IPS-15b (cell line): ENCODE results near the gene PRR36.

ENCODE experiments used
- H3K27me3 ChIP-seq: one replicate; pipeline ENCODE4 v1.6.1; 2013; ENCODE audit warnings: low read length; ENCODE audit not compliant: control insufficient read depth, insufficient read depth
- H3K36me3 ChIP-seq: one replicate; pipeline ENCODE4 v1.6.1; 2013; ENCODE audit warnings: low read length; ENCODE audit not compliant: control insufficient read depth, insufficient read depth
- H3K4me1 ChIP-seq: one replicate; pipeline ENCODE4 v1.6.1; 2013; ENCODE audit warnings: mild to moderate bottlenecking, low read length; ENCODE audit not compliant: control insufficient read depth, insufficient read depth
- H3K4me3 ChIP-seq: one replicate; pipeline ENCODE4 v1.5.1; 2013; ENCODE audit warnings: low read depth, low read length
- H3K9ac ChIP-seq: one replicate; pipeline ENCODE4 v1.6.1; 2013; ENCODE audit warnings: low read depth, mild to moderate bottlenecking, low read length
- H3K9me3 ChIP-seq: one replicate; pipeline ENCODE4 v1.6.1; 2013; ENCODE audit warnings: mild to moderate bottlenecking, low read length; ENCODE audit not compliant: control insufficient read depth, insufficient read depth

Gene PRR36

DNA sequence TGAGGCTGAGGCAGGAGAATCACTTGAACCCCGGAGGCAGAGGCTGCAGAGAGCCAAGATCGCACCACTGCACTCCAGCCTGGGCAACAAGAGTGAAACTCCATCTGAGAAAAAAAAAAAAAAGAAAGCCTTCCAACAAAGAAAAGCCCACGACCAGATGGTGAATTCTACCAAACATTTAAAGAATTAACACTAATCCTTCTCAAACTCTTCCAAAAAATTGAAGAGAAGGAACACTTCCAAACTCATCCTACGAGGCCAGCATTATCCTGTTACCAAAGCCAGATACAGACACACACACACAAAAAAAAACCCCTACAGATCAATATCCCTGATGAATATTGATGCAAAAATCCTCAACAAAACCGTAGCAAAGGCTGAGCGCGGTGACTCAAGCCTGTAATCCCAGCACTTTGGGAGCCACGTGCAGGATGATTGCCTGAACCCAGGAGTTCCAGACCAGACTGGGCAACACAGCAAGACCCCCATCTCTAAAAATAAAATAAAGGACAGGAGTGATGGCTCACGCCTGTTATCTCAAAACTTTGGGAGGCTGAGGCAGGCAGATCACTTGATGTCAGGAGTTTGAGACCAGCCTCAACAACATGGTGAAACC, 50.4 kb downstream of the PRR36 start:
- Histone ChIP-seq H3K9ac (no peak overlapping the region), H3K4me1 (no peaks in the 10 kb centered on the region), H3K4me3 (no peak overlapping the region), H3K27me3 (peaks cover 6% of the 10 kb centered on the region), H3K9me3 (no peaks in the 10 kb centered on the region), H3K36me3 (no peaks in the 10 kb centered on the region)

DNA sequence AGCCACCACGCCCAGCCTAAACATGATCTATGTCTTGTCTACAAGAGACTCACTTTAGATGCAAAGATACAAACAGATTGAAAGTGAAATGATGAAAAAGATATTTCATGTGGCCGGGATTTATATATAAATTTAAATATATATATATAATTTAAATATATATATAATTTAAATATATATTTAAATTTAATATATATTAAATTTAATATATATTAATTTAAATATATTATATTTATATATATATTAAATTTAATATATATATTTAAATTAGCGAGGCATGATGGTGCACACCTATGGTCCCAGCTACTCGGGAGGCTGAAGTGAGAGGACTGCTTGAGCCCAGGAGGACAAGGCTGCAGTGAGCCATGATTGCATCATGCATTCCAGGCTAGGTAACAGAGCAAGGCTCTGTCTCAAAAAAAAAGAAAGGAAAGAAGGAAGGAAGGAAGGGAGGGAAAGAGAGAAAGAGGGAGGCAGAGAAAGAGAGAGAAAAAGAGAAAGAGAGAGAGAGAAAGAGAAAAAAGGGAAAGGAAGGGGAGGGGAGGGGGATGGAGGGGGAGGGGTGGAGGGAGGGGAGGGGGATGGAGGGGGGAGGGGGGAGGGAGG, 51.2 kb downstream of the PRR36 start:
- H3K9ac ChIP-seq, result no peak overlapping the region
- no peak overlapping the region for H3K4me3 ChIP-seq
- peaks cover 3% of the 10 kb centered on the region for H3K27me3 ChIP-seq
- H3K9me3 ChIP-seq, result no peaks in the 10 kb centered on the region
- no peaks in the 10 kb centered on the region for H3K4me1 ChIP-seq
- no peaks in the 10 kb centered on the region for H3K36me3 ChIP-seq

DNA sequence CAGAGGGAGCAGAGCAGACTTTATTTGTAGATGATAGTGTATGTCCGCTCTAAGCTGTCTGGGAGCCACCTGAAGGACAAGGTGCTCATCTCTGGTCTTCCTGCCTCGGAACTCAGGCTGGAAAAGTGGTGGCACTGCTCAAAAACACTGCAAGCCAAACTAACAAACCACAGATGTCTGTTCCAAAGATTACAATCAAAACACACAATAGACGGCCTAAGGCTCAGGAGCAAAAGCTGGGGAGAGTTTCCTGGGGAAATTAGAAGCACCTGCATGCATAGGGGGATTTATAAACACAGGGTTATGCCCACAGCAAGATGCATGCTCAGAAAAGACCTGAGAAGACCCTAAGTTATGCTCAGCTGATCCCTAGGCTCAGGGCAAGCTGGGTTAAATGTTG, 53.6 kb downstream of the PRR36 start:
- no peaks in the 10 kb centered on the region for H3K9me3 ChIP-seq
- no peaks in the 10 kb centered on the region for H3K27me3 ChIP-seq
- no peaks in the 10 kb centered on the region for H3K36me3 ChIP-seq
- H3K4me1 ChIP-seq, result no peaks in the 10 kb centered on the region
- H3K4me3 ChIP-seq, result no peak overlapping the region
- no peak overlapping the region for H3K9ac ChIP-seq

DNA sequence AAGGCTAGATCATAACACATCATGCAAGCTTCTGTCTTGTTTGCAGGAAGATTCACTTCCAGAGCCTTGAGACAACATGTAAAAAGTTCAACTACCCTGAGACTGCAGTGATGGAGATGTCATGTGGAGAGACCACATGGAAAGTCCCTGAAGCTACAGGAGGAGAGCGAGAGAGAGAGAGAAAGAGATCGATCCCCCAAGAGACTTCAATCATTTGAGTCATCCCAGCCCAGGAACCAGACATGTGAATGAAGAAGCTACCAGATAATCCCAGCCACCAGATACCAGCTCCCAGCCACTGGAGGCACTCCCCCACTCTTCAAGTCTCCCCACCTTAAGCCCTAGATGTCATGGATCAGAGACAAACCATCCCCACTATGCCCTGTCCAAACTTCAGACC, 54.9 kb downstream of the PRR36 start:
- Histone ChIP-seq H3K4me1 (no peaks in the 10 kb centered on the region), H3K9ac (no peak overlapping the region), H3K27me3 (no peaks in the 10 kb centered on the region), H3K4me3 (no peak overlapping the region), H3K9me3 (no peaks in the 10 kb centered on the region), H3K36me3 (no peaks in the 10 kb centered on the region)

DNA sequence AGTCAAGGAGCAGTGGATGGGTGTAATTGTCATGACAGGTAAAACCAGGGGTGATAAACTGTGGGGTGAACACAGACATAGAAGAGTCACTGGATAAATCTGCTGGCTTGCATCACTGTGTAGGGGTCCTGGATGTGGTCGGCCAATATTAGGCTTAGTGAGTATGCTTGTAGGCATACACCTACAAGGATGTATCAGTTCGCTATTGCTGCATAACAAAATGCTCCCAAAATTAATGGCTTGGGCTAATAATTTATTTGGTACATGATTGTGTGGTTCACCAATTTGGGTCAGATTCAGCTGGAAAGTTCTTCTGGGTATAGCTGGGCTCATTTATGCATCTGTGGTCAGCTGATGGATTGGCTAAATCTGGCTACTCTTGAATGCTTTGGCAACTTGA, 55.4 kb downstream of the PRR36 start:
- Histone ChIP-seq H3K4me1 (no peaks in the 10 kb centered on the region), H3K9me3 (no peaks in the 10 kb centered on the region), H3K4me3 (no peak overlapping the region), H3K27me3 (no peaks in the 10 kb centered on the region), H3K36me3 (no peaks in the 10 kb centered on the region), H3K9ac (no peak overlapping the region)
